Keratinocyte (primary cell): ENCODE measurements around the gene TSHZ2.

Experiments used
- CTCF ChIP-seq, 3 experiments: IDR thresholded peaks in 1 of 3; conservative IDR thresholded peaks in 1 of 3; optimal IDR thresholded peaks in 1 of 3; 2 replicates in 2 of 3; 3 replicates in 1 of 3; pipeline versions ENCODE3 to v1.5.1; 2011; ENCODE audit warnings: low read length in 3 of 3, mild to moderate bottlenecking in 3 of 3, moderate library complexity in 2 of 3, control low read depth in 1 of 3, inconsistent platforms in 1 of 3; ENCODE audit not compliant: insufficient read depth in 2 of 3; ENCODE audit errors: extremely low read depth in 1 of 3
- EZH2 ChIP-seq: IDR thresholded peaks from one replicate; pipeline ENCODE4 v1.6.1; 2012; ENCODE audit warnings: inconsistent platforms, mild to moderate bottlenecking, low read length, moderate library complexity

- TF ChIP-seq CTCF (optimal IDR thresholded peaks at IDR 0.05 in 1 of 3, IDR thresholded peaks at IDR 0.05 in 1 of 3, conservative IDR thresholded peaks at IDR 0.05 in 1 of 3; ENCODE audit: extremely low read depth in 1 of 3, insufficient read depth in 2 of 3, low read length in 3 of 3), result no peak
- TF ChIP-seq EZH2, result no peak
These were observed 538.1 kb downstream of the TSHZ2 start for GRCh38 chr20:53510262-53510661.
